NCI-H146 treated with DMSO at 0.1 percent for 48 hours (cell line): ENCODE measurements around the gene SMIM35.

Experiments
- DNase-seq: peaks from one replicate; lab custom pipeline; 2025; ENCODE audit not compliant: unreplicated experiment; lab: John Stamatoyannopoulos, UW

The SMIM35 gene

DNA sequence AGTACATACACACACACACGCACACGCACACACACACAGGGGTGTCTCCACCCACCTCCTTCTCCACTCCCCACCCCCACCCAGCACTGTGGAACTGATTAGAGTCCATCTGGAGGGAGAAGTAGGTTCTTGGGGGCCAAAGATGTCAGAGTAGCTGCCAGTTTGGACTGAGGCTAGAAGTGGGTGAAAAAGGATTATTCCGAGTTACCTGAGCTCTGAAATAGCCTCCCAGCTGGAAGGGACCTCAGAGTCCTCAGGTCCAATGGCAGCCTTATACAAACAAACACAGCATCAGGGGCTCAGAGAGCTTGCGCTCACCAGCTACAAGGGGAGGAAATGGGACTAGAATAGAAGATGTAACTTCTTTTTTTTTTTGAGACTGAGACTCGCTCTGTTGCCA is 79.7 kb downstream of the SMIM35 start:
- no peak for DNase-seq

GRCh38 chr11:118006153-118006534 is 80.6 kb downstream of the SMIM35 start:
- no peak for DNase-seq

DNA sequence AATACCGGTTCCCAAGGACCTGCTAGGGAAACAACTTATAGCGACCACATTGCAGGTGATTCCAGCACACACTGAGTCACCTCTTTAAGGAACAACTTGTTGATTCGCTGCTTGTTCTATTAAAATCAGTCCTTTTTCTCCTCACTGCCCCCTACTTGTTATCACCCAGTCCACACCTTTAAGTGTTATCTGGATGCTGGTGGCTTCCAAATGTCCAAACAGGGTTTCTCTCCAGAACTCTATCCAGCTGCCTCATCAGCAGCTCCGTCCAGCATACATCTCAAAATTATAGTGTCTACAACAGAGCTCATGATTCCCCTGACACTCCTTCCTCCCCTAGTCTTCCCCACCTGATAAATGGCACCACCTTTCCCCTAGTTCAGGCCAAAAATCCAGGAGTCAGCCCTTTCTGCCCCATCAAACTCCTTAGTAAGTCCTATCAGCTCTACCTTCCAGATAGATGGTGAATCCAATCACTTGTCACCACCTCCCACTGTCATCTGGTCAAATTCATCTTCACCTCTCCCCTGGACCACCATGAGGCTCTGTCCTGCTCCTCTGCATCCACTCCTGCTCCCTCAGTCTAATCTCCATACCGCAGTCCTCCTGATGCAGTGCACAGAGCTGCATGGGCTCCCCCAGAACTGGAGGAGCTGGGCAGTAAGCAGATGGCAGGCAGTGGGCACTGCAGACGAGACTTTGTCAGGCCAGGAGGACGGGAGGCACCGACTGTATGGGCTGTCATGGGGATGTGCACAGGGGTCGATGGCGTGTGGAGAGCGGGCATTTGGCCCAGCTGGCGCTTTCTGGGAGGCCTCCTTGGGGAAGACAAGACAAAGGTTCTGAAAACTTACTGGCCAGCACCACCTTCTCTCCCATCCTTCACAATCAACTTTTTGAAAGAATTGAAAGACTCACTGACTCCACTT is 81.3 kb downstream of the SMIM35 start:
- DNase-seq, result no peak

DNA sequence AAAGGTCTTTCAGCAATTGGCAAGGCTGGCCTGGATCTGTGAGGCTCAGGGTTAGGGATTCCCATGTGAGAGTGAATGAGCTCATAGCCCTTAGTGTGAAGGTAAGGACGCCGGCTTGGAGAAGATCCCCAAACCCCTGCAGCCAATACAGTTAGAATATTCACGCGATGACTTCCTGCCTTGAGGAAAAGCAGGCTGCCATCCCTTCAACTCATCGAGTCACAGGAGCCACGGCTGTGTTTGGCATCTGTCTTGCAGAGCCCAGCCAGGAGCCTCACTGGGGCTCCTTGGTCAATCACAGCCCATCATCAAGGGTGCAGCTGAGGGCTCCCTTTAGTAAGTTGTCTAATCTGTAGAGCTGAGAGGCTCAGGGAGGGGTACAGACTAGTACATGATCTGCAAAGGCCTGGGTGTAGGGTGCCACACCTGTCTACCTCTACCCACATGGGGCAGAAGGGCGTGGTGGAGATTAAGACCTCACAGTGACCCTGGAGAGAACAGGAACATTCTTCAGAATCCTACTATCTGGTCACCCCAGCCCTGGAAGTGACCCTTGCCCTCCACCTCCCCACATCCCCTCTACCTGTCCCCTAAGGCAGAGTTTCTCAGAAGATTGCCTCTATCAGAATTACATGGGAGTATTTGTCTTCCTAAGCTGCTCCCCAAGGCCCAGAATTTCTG is 82.1 kb downstream of the SMIM35 start:
- no peak for DNase-seq

DNA sequence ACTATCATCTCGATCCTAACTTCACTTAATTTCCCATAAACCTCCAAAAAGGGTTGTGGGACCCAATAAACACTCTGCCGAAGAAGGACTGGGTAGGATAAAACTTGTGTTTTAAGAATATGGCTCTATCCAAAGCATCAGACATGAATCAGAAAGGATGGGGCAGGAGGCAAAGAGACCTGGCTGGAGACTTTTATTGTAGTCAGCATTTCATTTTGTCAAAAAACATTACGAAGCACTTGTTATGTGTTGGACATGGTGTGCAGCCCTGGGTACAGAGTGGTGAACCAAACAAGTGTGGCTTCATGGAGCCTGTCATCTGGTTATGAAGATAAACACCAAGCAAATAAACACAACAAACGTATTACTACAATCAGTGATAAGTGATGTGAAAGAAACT is 83.3 kb downstream of the SMIM35 start:
- no peak for DNase-seq

DNA sequence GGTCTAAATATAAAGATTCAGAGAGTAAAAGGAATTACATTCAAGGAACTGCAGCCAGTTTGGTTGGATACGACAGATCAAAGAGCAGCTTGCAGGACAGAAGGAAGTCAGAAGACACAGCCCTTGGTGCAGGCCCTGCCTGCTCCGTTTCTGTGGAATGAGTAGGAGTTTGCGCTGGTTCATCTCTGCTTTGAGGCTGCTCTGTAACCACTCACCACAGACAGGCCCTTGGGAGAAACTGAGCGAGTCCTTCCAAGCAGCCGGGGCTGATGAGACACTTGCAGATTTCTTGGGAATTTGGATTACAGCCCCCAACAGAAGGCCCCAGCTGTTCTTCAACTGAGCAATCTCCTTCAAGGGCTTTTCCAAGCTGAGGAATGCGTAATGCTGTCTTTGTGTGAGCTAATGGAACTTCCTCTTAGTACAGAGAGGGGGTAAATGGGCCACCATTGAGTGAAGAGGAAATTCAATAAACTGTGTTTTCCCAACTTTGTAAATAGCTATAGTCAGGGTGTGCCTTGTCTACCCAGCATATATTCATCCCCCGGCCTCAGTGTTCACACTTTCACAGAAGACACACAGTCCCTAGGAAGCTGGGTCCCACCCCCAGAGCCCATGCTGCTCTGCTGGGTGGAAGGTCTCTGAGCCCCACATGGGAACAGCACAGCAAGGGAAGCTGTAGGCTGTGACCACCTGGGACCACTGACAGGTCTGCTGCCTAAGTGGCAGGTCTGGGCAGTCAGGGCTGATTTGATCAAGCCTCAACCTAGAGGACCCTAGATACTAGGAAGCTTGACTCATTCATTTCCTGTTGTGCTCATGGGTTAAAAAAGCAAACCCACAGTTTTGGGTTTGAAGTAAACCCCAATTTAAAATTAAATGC is 84.0 kb downstream of the SMIM35 start:
- DNase-seq, result no peak

- no peak for DNase-seq
These were observed 84.7 kb downstream of the SMIM35 start for GRCh38 chr11:118002010-118002540.

GRCh38 chr11:118001494-118001971 is 85.2 kb downstream of the SMIM35 start:
- DNase-seq, result no peak

GRCh38 chr11:118000850-118001228 is 85.9 kb downstream of the SMIM35 start:
- DNase-seq, result no peak

- DNase-seq, result no peak
These were observed 86.5 kb downstream of the SMIM35 start for GRCh38 chr11:118000067-118000849.

GRCh38 chr11:117999354-117999993 is 87.3 kb downstream of the SMIM35 start:
- no peak for DNase-seq

- DNase-seq, result no peak
These were observed 88.0 kb downstream of the SMIM35 start for GRCh38 chr11:117998664-117999353.

- no peak for DNase-seq
These were observed 88.8 kb downstream of the SMIM35 start for GRCh38 chr11:117997823-117998579.

GRCh38 chr11:117997406-117997805 is 89.4 kb downstream of the SMIM35 start:
- no peak for DNase-seq

DNA sequence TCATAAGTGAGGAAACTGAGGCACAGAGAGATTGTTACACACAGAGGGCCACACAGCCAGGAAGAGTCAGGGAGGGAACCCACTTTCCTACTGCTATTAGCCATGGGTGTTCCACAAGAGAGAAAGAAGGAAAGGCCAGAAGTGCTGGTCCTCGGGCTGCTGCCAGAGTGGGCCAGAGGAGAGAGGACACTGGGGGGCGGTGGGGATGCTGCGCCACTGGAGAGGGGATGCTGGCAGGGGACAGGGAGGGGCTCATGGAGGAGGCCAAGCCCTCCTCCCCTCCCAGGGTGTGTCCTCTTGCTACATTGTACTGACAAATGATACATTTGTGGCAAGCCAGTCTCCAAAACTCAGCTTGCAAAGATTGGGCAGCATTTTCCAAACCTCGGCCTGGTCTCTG is 90.7 kb downstream of the SMIM35 start:
- no peak for DNase-seq

GRCh38 chr11:117995472-117995871 is 91.3 kb downstream of the SMIM35 start:
- no peak for DNase-seq

DNA sequence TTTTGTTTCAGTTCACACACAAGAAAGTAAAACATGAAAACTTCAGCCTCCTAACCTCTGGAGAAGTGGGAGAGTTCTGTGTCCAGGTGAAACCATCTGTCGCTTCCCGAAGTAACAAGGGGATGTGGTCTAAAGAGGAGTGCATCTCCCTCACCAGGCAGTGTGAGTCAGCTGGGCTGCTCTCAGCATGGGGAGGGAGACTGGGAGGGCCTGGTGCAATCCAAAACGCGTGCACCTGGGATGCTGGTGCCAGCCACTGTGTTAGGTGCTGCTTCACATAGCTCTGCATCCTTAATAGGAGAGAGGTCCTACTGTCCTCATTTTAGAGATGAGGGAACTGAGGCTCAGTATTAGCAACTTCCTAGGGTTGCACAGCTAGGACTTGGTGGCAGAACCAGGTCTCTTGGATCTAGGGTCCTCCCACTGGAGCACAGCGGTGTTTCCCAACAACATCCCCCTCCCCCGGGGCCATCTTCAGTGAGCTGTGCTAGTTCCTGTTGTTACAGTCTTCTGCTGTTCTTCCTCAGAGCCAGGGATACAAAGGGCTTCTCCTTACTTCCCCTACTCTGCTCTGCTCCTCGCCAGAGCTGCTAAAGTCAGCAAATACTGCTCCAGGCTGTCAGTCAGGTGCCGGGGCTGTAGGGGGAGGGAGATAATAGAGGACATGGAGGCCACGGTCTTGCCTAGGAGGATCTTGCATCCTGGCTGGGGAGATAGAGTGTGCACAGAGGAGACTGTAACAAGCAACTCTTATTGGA is 92.6 kb downstream of the SMIM35 start:
- no peak for DNase-seq

DNA sequence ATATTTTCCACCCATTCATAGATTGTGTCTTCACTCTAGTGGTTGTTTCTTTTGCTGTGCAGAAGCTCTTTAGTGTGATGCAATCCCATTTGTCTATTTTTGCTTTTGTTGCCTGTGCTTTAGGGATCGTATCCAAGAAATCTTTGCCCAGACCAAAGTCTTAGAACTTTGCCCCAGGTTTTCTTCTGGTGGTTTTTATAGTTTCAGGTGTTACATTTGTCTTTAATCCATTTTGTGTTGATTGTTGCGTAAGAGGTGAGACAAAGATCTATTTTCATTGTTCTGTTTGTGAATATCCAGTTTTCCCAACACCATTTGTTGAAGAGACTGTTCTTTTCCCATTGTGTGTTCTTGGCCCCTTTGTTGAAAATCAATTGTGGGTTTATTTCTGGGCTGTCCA is 94.1 kb downstream of the SMIM35 start:
- DNase-seq, result no peak
